NK-92 (cell line): ENCODE data around the gene HPF1.
A peak's percentile ranks its signal among the peaks of the same experiment; 100 is the strongest.
"Not testable (repeated sequence)": the region's sequence is repeated elsewhere in the genome, so short reads cannot be mapped to it uniquely, and the experiment has no call there.

Source experiments
- DNase-seq: peaks from one replicate; lab custom pipeline; 2025; ENCODE audit not compliant: unreplicated experiment; lab: John Stamatoyannopoulos, UW

The HPF1 gene

GRCh38 chr4:169757575-169758184 lies at the start of gene HPF1:
TSS of gene HPF1 (minus strand) at chr4:169757944. CDS start at chr4:169757877, 67 bp downstream.
- peak; percentile 34 for DNase-seq

GRCh38 chr4:169806770-169807169 lies 49.0 kb upstream of the HPF1 start:
- DNase-seq: not testable (repeated sequence)

- no peak for DNase-seq
These were observed 45.7 kb upstream of the HPF1 start for GRCh38 chr4:169803413-169803812.

DNA sequence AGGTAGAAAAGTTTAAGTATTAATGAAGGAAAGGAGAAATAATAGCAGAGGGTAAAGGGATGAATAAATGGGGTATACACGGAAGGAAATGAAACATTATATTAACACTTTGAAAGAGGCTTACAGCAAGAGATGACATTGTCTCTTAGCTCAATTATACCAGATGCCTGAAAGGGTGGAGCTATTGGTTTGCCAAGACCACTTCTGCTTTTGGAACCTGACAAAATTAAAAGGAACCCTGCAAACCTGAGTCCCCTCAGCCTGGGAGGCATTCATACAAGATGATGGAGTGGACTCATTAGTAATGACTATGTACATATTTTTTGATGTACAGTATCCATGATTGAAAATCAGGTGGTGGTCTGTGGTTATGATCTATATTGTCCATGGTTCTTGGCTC lies 45.1 kb upstream of the HPF1 start:
- DNase-seq: no peak

DNA sequence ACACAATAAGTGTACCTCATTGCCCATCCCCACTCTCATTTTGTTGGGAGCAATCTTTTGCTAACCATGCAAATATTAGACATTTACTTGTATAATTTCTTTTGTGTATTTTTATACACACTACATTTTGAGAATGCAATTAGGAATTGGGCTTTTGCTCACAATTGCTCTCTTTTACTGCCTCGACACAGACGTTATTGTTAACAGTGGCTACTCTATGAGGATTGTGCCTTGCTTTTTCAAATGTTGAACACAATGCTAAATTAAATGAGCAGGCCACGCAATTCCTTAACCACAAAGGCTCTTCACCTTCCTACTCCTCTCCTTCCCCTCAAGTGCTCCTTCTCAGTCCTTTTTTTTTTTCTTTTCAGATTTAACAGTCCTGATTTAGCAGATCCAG lies 42.8 kb upstream of the HPF1 start:
- DNase-seq: no peak

DNA sequence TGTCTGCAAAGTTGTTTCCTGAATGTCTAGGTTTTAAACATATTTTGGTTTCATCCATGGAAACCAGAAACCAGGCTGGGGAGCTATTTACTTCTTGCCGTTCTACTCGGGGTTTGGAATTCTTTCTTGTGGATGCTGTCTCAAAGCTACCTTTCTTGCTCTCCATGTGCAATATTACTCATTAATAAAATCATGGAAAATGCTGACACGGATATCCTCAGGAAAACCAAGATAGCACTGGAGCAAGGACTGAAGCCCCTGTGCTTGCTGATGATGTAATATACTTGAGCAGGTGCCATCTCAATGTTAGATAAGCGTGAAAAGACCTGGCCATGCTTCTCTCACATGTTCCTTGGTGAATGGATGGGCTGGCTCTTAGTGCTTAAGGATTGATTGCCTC lies 41.5 kb upstream of the HPF1 start:
- no peak for DNase-seq

- DNase-seq: no peak
These were observed 37.8 kb upstream of the HPF1 start for GRCh38 chr4:169795585-169795984.

DNA sequence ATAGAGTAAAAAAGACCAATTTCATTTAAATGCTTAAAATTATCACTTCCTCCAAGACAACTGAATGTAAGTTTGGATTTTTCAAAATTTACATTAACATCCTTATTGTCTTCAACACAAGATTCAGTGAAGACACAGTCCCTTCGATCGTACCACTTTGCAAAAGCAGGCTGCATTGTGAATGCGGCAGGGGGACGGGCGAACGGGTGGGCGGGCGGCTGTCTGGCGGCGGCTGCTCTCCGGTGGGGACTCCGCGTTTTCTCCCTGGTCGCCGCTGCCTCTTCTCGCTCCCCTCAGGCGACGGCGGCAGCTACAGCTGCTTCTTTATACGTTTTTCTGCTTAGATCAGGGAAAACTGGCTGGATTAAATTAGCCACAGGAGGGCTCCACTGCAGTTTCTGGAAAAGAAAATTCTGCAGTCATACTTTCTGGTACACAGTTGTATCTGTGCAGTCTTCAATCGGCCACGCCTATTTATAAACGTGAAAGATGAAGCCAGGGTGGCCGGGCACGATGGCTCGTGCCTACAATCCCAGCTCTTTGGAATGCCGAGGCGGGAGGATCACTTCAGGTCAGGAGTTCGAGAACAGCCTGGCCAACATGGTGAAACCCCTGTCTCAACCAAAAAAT lies 33.9 kb upstream of the HPF1 start:
- no peak for DNase-seq

DNA sequence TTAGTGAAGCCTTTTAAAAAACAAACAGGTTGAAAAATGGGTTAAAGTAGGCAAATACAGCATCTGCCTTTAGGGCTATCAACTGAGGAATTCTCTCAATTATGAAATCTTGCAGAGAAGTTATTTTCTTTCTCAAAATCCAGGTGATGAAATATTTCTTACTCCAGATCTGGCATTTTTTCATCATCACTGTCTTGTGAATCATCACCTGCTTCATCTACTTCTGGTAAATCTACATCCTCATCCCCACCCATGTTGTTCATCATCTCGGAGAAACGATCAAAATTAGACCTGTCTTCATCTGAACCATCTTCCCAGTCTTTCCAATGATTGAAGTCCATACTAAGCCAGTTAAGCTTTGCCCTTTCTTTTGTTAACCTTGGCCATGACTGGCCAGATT lies 33.3 kb upstream of the HPF1 start:
- DNase-seq: no peak

DNA sequence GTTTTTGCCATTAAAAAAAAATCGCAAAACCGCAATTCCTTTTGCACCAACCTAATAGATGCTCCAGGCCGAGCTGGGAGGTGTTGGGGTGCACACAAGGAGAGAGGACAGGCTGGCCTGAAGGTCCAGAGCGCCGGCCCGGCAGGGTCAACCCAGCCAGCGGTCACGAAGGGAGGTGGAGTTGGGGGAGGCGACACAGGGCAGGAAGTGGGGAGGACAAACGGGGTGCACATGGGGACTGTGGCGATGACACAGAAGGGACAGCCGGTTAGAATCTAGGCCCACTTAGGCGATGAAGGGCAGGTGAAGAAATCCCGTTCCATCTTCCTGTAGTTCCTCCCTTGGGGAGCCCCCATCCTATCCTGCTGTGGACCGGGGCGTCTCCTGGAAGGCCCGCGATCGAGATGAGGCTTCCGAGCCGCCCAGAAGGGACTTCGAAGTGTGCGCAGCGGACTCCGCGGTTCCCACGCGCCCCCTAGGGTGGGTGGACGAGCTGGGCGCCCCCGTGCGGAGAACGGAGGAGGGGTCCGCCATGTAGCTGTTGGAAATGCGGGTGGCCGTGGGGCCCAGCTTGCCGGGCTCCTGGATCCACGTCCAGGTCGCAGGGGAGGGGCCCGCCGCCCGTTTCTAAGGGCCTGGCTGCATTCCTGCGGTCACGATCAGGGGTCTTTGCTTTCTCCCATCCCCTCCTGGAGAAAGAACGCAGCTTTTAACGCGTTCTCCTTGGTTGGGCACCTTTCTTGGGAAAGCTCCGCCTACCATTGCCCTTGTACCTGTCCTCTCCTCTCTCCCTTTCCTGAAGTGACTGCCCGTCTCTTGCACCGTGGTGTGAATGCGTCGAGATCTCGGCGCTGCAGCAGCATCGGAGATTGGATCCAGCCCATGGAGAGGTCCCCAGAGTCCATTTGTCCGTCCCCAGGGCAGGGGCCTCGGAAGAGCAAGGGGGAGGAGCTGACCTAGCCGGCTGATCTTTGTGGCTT lies 17.0 kb upstream of the HPF1 start:
- no peak for DNase-seq

GRCh38 chr4:169773889-169774288 lies 16.1 kb upstream of the HPF1 start:
- DNase-seq: no peak

- DNase-seq: not testable (repeated sequence)
These were observed 13.9 kb upstream of the HPF1 start for GRCh38 chr4:169771556-169772080.

- DNase-seq: no peak
These were observed 12.7 kb upstream of the HPF1 start for GRCh38 chr4:169770416-169770815.

GRCh38 chr4:169768385-169768784 lies 10.6 kb upstream of the HPF1 start:
- DNase-seq: no peak

GRCh38 chr4:169766741-169767140 lies 9.0 kb upstream of the HPF1 start:
- DNase-seq: no peak

- no peak for DNase-seq
These were observed 8.1 kb upstream of the HPF1 start for GRCh38 chr4:169765835-169766234.

DNA sequence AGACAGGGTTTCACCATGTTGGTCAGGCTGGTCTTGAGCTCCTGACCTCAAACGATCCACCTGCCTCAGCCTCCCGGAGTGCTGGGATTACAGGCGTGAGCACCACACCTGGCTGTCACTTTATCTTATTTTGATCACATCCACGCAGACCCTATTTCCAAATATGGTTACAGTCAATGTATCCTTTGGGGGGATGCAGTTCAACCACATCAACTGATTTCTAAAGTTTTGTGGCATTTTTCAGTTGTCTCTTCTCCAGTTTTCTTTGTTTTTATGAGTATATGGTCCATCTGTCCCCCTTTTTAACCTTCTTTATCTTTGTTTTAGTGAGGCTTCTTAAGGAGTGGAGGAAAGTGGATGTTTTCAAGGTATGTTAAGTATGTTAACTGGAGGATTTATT lies 4.1 kb upstream of the HPF1 start:
- no peak for DNase-seq

DNA sequence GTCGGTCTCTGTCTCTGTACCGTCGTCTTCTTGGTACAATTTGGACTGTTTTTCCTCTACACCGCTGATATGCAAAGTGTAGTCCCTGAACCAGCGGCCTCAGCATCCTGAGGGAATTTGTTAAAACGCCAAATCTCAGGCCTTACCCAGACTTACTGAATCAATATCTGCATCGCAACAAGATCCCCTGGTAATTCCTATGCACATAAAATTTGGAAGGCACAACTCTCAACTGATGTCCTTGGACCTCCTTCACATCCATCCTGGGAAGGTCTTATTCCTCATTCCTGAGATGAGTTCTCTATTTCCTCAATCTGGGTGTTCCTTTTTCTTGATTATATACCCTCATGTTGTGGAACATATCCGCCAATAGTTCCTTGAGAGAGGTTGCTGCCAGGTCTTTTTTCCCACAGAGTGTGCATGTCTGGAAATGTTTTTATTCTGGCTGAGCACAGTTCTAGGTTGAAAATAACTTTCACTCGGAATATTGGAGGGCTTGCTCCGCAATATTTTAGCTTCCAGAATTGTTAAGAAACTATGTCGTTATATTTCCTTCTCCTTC lies 738 bp upstream of the HPF1 start:
- DNase-seq: no peak

- no peak for DNase-seq
These were observed 671 bp downstream of the HPF1 start for GRCh38 chr4:169756971-169757574.

DNA sequence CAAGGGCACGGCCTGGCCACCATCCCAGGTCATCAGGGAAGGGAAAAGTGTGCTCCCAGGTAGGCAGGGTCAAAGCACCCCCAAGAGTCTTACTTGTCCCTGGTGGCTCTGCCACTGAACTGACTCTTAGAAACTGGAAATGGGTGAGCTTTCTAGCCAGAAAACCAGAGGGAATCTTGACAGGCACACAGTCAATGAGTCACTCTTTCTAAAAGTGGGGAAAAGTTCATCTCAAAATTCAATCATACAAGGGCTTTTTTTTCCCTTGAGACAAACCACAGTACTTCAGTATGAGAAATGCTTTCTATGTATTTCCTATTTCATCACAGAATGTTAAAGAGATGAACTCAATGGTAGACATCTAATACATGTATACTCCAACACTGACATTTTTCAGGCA lies 12.5 kb downstream of the HPF1 start:
- DNase-seq: no peak

DNA sequence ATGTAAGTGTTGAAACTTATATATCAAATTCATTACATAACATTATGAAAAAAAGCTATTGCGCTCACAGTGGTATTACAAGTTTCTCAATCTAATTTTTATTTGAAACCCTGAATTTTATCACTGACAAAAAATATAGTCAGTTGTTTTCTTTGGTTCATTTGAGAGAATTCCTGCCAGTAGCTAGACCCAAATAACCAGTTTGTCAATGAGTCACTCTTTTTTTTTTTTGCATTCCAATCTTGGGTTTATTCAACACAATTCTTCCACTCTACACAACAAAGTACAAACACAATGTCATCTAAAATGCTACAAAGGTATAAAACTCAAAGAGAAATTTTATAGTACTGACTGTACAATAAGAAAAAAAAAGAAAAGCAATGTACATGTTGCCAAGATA lies 13.1 kb downstream of the HPF1 start:
- no peak for DNase-seq
